HG03064 (cell line): ENCODE data around the gene OR2T4.

Source experiments
- ATAC-seq: cut with Tn5 transposase; IDR thresholded peaks from one replicate; pipeline ENCODE4 v1.9.1; 2021; ENCODE audit warnings: low read depth; ENCODE audit not compliant: unreplicated experiment

Gene OR2T4

GRCh38 chr1:248361121-248361715, at the start of gene OR2T4:
OR2T4 (plus strand) TSS chr1:248361665; CDS start chr1:248361665, 0 bp downstream.
- ATAC-seq, result no peak

GRCh38 chr1:248316796-248317195, 44.7 kb upstream of the OR2T4 start:
- ATAC-seq, result no peak

- ATAC-seq, result no peak
Measured at GRCh38 chr1:248324468-248324867, 37.0 kb upstream of the OR2T4 start, which contains the start of gene OR2M7. OR2M7 (minus strand) TSS chr1:248324568; CDS start chr1:248324568, 0 bp downstream.

GRCh38 chr1:248343451-248343850, 18.0 kb upstream of the OR2T4 start:
- no peak for ATAC-seq

- ATAC-seq, result no peak
Measured at GRCh38 chr1:248348475-248348874, 13.0 kb upstream of the OR2T4 start, which contains the start of gene OR14C36. OR14C36 (plus strand) TSS chr1:248348775; CDS start chr1:248348775, 0 bp downstream.

- ATAC-seq, result no peak
Measured at GRCh38 chr1:248359415-248359814, 2.0 kb upstream of the OR2T4 start.

- no peak for ATAC-seq
Measured at GRCh38 chr1:248366609-248367008, 5.1 kb downstream of the OR2T4 start.

- ATAC-seq, result no peak
Measured at GRCh38 chr1:248372394-248372793, 10.9 kb downstream of the OR2T4 start.

- no peak for ATAC-seq
Measured at GRCh38 chr1:248373761-248374160, 12.3 kb downstream of the OR2T4 start.

- no peak for ATAC-seq
Measured at GRCh38 chr1:248375446-248375845, 14.0 kb downstream of the OR2T4 start, which contains the start of gene OR2T6. OR2T6 (plus strand) TSS chr1:248375746; CDS start chr1:248387609, 11,863 bp downstream.

- ATAC-seq, result no peak
Measured at GRCh38 chr1:248376916-248377315, 15.5 kb downstream of the OR2T4 start.

GRCh38 chr1:248380854-248381253, 19.4 kb downstream of the OR2T4 start:
- ATAC-seq, result no peak

- ATAC-seq, result no peak
Measured at GRCh38 chr1:248388426-248388825, 27.0 kb downstream of the OR2T4 start.

GRCh38 chr1:248393050-248393449, 31.6 kb downstream of the OR2T4 start:
- no peak for ATAC-seq

- ATAC-seq, result no peak
Measured at GRCh38 chr1:248402748-248403147, 41.3 kb downstream of the OR2T4 start, which contains the start of gene OR2T1. OR2T1 (plus strand) TSS chr1:248403048; CDS start chr1:248406148, 3,100 bp downstream.

- no peak for ATAC-seq
Measured at GRCh38 chr1:248404024-248404423, 42.6 kb downstream of the OR2T4 start.

GRCh38 chr1:248406721-248407692, 45.5 kb downstream of the OR2T4 start:
- no peak for ATAC-seq
